B cell (primary cell): ENCODE measurements around the gene WDR48. TPM values are rescaled to one million over a fixed set of nuclear protein-coding genes. Genes with fewer than 3 reads are reported as not detected.

Source experiments
- ATAC-seq: fragments of 200-7000 bp; cut with Tn5 transposase; one replicate; pipeline ENCODE4 v1.10.0; 2021; ENCODE audit warnings: low read depth, mild to moderate bottlenecking, moderate number of reproducible peaks, moderate library complexity
- CTCF ChIA-PET: fragments of 350-600 bp; sonication (Branson Sonifier 250); formaldehyde crosslinking; loops from one replicate; lab custom pipeline; 2021; ENCODE audit warnings: antibody characterized with exemption, inconsistent platforms; lab: Charles Lee
- POLR2A ChIA-PET: fragments of 350-600 bp; sonication (Branson Sonifier 250); formaldehyde crosslinking; loops from one replicate; lab custom pipeline; 2021; ENCODE audit warnings: antibody characterized with exemption; lab: Charles Lee
- DNase-seq: peaks from one replicate; pipeline ENCODE4 v3.0.0; 2013
- H2AFZ ChIP-seq: 2 replicates; pipeline ENCODE4 v1.6.1; 2012; ENCODE audit warnings: mild to moderate bottlenecking, low read depth, low read length; ENCODE audit not compliant: insufficient read depth, poor library complexity, severe bottlenecking
- H3K27ac ChIP-seq, 2 donors: 1 replicate in 1 of 2; 2 replicates in 1 of 2; pipeline ENCODE4 v1.5.1; 2012 to 2013; ENCODE audit warnings: low read length in 2 of 2, mild to moderate bottlenecking in 2 of 2, moderate library complexity in 1 of 2
- H3K27me3 ChIP-seq, 4 experiments: fragments of 200-600 bp in 1 of 4; sonication (generic) in 1 of 4; replicated peaks in 1 of 4; 1 replicate in 2 of 4; 2 replicates in 2 of 4; pipeline versions ENCODE4 v1.6.1 to v1.7.0; 2013 to 2016; ENCODE audit warnings: low read length in 3 of 4, mild to moderate bottlenecking in 2 of 4, mixed read lengths in 1 of 4, moderate library complexity in 1 of 4; ENCODE audit not compliant: insufficient read depth in 4 of 4, control insufficient read depth in 3 of 4; ENCODE audit errors: control extremely low read depth in 1 of 4
- H3K36me3 ChIP-seq, 2 experiments: replicated peaks in 1 of 2; 1 replicate in 1 of 2; 2 replicates in 1 of 2; pipeline versions ENCODE4 v1.6.1 to v1.7.1; 2013; ENCODE audit warnings: low read length in 1 of 2; ENCODE audit not compliant: insufficient read depth in 2 of 2, control insufficient read depth in 1 of 2; ENCODE audit errors: control extremely low read depth in 1 of 2, extremely low read depth in 1 of 2
- H3K4me1 ChIP-seq, 2 donors: fragments of 200-600 bp in 1 of 2; sonication (generic) in 1 of 2; 1 replicate in 1 of 2; 2 replicates in 1 of 2; pipeline versions ENCODE4 v1.5.1 to v1.6.1; 2013 to 2017; ENCODE audit warnings: low read length in 2 of 2; ENCODE audit not compliant: control insufficient read depth in 2 of 2, insufficient read depth in 2 of 2
- H3K4me2 ChIP-seq: replicated peaks from 2 replicates; pipeline ENCODE3; 2012; ENCODE audit warnings: mild to moderate bottlenecking, low read depth, low read length; ENCODE audit not compliant: poor library complexity, severe bottlenecking
- H3K4me3 ChIP-seq, 5 experiments: fragments of 200-600 bp in 1 of 5; sonication (generic) in 1 of 5; 1 replicate in 3 of 5; 2 replicates in 2 of 5; pipeline versions ENCODE4 v1.5.1 to v1.7.0; 2011 to 2016; ENCODE audit warnings: low read length in 4 of 5, mild to moderate bottlenecking in 4 of 5, low read depth in 2 of 5, control low read depth in 1 of 5, moderate library complexity in 1 of 5; ENCODE audit not compliant: insufficient read depth in 1 of 5; ENCODE audit errors: control extremely low read depth in 1 of 5, extremely low read depth in 1 of 5
- H3K79me2 ChIP-seq: fragments of 200-600 bp; sonication (generic); one replicate; pipeline ENCODE4 v1.6.0; 2016; ENCODE audit warnings: low read length; ENCODE audit not compliant: control insufficient read depth, insufficient read depth
- H3K9ac ChIP-seq: fragments of 200-600 bp; sonication (generic); 2 replicates; pipeline ENCODE4 v1.6.1; 2017; ENCODE audit warnings: mild to moderate bottlenecking, low read length, moderate library complexity
- H3K9me3 ChIP-seq, 3 donors: one replicate each; pipeline versions ENCODE4 v1.6.1 to v1.7.1; 2013; ENCODE audit warnings: low read length in 2 of 3; ENCODE audit not compliant: control insufficient read depth in 2 of 3, insufficient read depth in 1 of 3; ENCODE audit errors: control extremely low read depth in 1 of 3
- H4K20me1 ChIP-seq: 2 replicates; pipeline ENCODE4 v1.6.0; 2012; ENCODE audit warnings: mild to moderate bottlenecking, low read length; ENCODE audit not compliant: insufficient read depth, control insufficient read depth, poor library complexity, severe bottlenecking
- H3K27ac Mint-ChIP-seq: one replicate; pipeline ENCODE4 v1.8.0; 2021; ENCODE audit warnings: mixed read lengths
- H3K27me3 Mint-ChIP-seq: one replicate; pipeline ENCODE4 v1.8.0; 2021; ENCODE audit warnings: mixed read lengths
- H3K4me1 Mint-ChIP-seq: one replicate; pipeline ENCODE4 v1.8.0; 2021; ENCODE audit warnings: mixed read lengths
- H3K4me3 Mint-ChIP-seq: one replicate; pipeline ENCODE4 v1.8.0; 2021; ENCODE audit warnings: mixed read lengths
- H3K9me3 Mint-ChIP-seq: one replicate; pipeline ENCODE4 v1.8.0; 2022; ENCODE audit warnings: mixed read lengths; ENCODE audit not compliant: insufficient read depth
- CTCF ChIP-seq: fragments of 200-600 bp; IDR thresholded peaks from one replicate; pipeline ENCODE4 v1.8.0; 2022; ENCODE audit warnings: antibody characterized with exemption, mild to moderate bottlenecking
- EZH2 ChIP-seq: IDR thresholded peaks from 2 replicates; pipeline ENCODE4 v1.6.1; 2012; ENCODE audit warnings: borderline replicate concordance, low read depth, mild to moderate bottlenecking, moderate library complexity, low read length; ENCODE audit not compliant: insufficient read depth, poor library complexity, severe bottlenecking
- WGBS: methylation state at CpG from one replicate; pipeline ENCODE4 v1.1.5; 2013; ENCODE audit warnings: missing lambda C conversion rate; ENCODE audit not compliant: insufficient coverage; 5-methylcytosine and 5-hydroxymethylcytosine counted together
- intact Hi-C: fragments of 100-400 bp; cut with micrococcal nuclease; formaldehyde crosslinking; loops from one replicate; pipeline ENCODE4 v1.10.0; 2022
- polyA plus RNA-seq: library from polyadenylated mRNA; depleted of rRNA; stranded (reverse); fragments of >200 nt; gene quantifications from 2 replicates; pipeline ENCODE4 v1.2.3, GENCODE V29; 2012
- total RNA-seq, 2 donors: library from RNA; stranded (reverse); fragments of 120-200 nt in 1 of 2; gene quantifications; 1 replicate in 1 of 2; 2 replicates in 1 of 2; pipeline versions ENCODE4 v1.2.3 to v1.2.4, GENCODE V29; 2013 to 2022

Gene WDR48
- total and polyA plus RNA-seq, 2 donors (not counting 1 experiment from before 2014, with no cell fraction given) = 20.8 to 68.6 TPM

- no peaks in the 10 kb centered on the region for H3K4me1 Mint-ChIP-seq
- ChIA-PET POLR2A (no interaction called here), CTCF (no interaction called here)
- Histone ChIP-seq H3K27me3 (no peaks in the 10 kb centered on the region), H4K20me1 (no peaks in the 10 kb centered on the region), H3K4me2 (no peak overlapping the region), H3K4me1 (no peaks in the 10 kb centered on the region), H2AFZ (no peak overlapping the region), H3K9ac (no peak overlapping the region), H3K79me2 (no peaks in the 10 kb centered on the region), H3K4me3 (no peak overlapping the region), H3K9me3 (no peaks in the 10 kb centered on the region), H3K36me3 (peaks cover 3 to 82% of the 10 kb centered on the region in 2 experiments), H3K27ac (no peak overlapping the region)
- intact Hi-C loops = no loop called here
- H3K9me3 Mint-ChIP-seq = no peaks in the 10 kb centered on the region
- H3K27me3 Mint-ChIP-seq = no peaks in the 10 kb centered on the region
- DNase-seq (no peak), ATAC-seq (no peak)
- WGBS = no CpG with 5 or more reads among the region's 10 CpGs
- TF ChIP-seq EZH2 (no peak), CTCF (no peak)
- H3K27ac Mint-ChIP-seq = no peak overlapping the region
- no peak overlapping the region for H3K4me3 Mint-ChIP-seq
Observed at GRCh38 chr3:39075910-39076309, 24.1 kb downstream of the WDR48 start.

- H3K4me2 ChIP-seq = no peak overlapping the region
- no peak overlapping the region for H3K4me3 ChIP-seq
- ChIA-PET POLR2A (no interaction called here), CTCF (interaction anchor here (1.0 to 1.9 kb wide), 2 partner anchors 209 to 213 kb away, joined by 4 to 5 read pairs; no protein-coding TSS in a partner anchor)
- Mint-ChIP-seq H3K4me3 (no peak overlapping the region), H3K4me1 (peaks cover 1% of the 10 kb centered on the region), H3K27ac (no peak overlapping the region), H3K9me3 (no peaks in the 10 kb centered on the region), H3K27me3 (no peaks in the 10 kb centered on the region)
- H3K9me3 ChIP-seq = no peaks in the 10 kb centered on the region
- peaks cover 1 to 66% of the 10 kb centered on the region in 2 experiments for H3K36me3 ChIP-seq
- H3K27ac ChIP-seq = no peak overlapping the region
- no peaks in the 10 kb centered on the region for H4K20me1 ChIP-seq
- no peaks in the 10 kb centered on the region for H3K27me3 ChIP-seq
- no peaks in the 10 kb centered on the region for H3K79me2 ChIP-seq
- H2AFZ ChIP-seq = no peak overlapping the region
- no peak overlapping the region for H3K9ac ChIP-seq
- intact Hi-C loops = no loop called here
- ATAC-seq (no peak), DNase-seq (no peak)
- H3K4me1 ChIP-seq = no peaks in the 10 kb centered on the region
- TF ChIP-seq CTCF (no peak), EZH2 (no peak)
Observed at GRCh38 chr3:39079530-39079929, 27.7 kb downstream of the WDR48 start.
